Middle frontal gyrus (tissue), 1 donor: ENCODE results near the gene SLC8A3.

ENCODE experiments used
- DNase-seq: peaks from one replicate; pipeline ENCODE4 v3.0.0-alpha.2; 2015; ENCODE audit warnings: low spot score; ENCODE audit errors: extremely low spot score

The SLC8A3 gene

DNA sequence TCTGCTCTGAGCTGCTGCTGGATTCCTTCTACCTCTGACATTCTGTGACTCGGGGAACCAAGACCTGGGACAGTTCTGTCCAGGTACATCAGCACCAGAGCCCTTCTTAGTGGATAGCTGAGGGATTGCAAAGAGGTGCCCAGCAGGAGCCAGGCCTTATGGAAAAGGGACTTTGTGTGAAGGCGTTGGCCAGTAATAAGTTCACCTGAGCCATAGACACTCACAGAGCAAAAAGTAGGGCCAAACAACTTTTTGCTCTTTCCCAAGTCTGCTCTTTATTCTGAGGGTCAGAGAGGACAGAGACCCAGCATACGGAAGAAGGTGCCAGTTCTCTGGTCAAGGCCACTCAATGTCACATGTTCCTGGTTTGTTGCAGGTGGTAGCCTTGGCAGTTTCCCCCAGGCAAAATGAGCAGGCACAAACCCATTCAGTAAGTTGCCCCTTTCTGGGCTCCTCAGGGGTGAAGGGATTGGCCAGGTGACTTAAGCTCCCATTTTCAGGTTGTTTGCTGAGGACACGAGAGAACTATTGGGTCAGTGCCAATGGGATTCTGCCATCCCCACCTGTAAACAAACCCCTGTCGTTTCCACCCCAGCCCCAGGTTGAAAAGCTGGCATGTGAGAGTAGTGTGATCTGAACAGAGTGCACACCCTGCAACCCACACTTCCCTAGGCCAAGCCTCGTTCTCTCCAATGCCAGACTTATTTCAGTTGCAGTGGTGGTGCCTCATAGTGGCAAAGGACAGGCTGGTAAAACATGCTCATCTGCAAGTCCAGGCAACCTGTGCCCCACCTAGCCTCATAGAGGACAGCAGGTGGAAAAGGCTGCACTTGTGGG, 159.2 kb downstream of the SLC8A3 start:
- DNase-seq: no peak

DNA sequence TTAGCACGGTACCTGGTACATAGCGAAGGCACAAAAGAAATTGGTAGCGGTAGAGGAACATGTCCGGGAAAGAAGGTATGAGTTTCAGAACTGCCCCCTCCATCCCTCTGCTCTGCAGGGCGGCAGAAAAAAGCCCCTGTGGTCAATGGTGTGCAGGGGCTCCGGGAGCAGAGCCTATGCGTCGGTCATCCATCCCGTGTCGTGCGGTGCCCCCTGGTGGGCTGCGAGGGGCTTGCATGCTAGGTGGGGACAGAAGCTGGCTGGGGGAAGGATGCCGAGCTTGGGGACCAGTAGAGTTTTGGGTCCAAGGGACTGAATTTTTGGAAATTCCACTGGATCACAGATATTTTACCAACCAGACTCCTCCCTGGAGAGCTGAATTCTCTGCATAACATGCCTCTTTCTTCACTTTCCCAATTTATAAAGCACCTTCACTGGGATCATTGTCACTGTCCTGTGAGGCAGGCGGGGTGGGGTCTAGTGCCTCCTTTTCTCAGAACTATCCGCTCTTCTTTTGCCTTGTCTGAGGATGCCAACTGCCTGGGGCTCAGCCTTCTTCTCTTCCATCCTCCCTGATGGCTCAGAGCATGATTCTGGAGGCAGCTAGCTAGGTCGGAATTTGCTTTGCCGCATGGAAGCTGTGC, 160.8 kb downstream of the SLC8A3 start:
- DNase-seq: no peak

DNA sequence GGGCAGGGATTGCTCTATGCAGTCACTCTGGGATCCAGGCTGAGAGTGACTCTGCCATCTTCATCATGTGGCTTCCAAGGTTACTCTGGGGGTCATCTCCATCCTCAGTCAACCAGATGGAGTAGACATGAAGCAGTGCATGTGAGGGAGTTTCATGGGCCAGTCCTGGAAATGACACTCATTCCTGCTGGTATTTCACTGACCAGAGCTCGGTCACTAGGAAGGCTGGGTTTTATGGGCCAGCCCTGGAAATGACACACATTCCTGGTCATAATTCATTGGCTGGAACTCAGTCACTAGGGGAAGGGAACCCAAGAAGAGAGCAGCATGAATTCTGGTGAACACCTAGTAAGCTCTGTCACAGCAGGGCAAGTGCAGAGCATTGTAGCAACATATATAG, 164.9 kb downstream of the SLC8A3 start:
- no peak for DNase-seq

DNA sequence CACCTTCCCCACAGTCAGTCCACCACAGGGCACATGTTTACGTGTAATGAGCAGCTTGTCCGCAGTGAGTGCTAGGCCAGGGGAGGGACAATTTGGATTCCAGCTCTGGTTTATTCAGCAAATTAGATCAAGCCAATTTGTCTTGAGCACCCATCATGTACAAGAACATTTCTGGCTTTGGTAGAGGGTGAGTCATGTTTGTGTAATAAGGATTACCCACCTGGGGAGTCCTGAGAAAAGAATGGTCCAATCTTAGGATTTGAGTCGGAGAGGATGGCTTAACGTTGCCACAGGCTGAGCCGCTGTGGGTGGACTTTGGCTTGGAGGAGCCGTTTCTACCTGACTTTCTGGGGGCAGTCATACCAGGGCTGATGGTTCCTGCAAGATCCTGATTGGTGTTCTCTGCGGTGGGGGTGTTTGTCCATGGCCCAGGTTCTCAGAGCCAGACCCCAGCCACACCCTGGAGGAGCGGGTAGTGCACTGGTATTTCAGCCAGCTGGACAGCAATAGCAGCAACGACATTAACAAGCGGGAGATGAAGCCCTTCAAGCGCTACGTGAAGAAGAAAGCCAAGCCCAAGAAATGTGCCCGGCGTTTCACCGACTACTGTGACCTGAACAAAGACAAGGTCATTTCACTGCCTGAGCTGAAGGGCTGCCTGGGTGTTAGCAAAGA, 165.8 kb downstream of the SLC8A3 start:
- DNase-seq: no peak

DNA sequence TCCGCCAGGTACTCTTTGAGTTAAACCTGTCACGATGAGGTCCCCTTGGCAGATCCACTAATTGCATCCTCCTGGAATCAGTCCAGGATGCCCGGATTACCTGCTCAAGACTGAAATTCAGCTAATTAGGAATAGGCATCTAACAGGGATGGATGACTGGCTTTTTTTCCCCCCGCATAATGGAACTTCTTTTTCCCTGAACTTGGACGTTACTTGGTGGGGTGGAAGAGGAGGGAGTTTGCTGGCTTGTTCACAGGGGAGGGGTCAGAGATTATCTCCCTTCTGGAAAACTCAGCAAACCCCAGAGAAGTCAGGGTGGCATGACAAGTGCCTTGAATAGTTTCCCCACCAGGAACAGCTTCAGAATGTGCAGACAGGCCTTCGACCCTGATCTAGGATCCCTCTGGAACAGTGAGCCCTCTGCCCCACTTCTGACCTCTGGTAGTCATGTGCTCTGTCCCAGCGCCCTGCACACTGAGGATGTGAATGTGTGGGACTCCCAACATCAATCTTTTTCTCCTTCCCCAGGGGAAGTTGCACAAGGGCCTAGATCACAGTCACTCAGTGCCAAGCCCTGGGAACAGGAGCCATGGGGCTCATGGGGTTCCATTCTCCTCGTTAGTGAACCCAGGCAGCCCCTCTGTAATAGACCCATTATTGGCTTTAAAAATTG, 167.1 kb downstream of the SLC8A3 start:
- DNase-seq: no peak

DNA sequence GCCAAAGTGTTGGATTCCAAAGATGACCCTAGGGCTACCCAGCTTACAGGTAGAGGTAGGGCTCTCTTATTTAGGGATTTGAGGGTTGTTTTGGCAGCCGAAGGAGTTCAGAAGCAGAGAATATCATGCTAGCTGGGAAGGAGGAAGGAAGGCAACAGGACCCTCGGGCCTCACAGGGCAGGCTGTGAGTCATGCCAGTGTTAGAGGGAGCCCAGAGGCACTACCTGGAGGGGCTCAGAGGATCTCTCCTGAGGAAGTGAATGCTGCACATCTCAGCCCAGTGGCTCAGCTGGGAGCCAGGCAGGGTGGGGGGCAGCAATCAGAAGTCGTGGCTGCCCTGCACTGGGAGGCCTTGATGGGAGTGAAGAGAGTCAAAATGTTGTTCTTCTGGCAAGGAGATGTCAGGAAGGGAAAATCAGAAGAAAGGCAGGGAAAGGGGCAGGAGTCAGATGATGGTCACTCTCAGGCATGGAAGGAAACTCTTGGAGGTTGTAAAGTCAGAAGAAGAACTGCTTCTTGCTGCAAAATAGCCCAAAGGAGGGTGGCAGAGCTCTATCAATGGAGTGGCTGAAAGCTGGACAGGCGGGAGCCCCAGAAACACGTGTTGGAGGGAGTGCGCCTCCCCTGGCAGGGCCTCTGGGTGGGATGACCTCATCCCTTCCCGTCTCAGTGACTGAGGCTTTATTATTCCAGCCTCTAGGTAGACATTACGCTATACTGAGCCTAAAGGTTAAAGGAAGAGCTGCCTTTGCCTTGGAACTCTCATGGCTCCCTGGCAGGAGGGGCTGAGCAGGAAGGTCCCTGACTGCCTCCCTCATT, 168.2 kb downstream of the SLC8A3 start:
- DNase-seq: no peak

DNA sequence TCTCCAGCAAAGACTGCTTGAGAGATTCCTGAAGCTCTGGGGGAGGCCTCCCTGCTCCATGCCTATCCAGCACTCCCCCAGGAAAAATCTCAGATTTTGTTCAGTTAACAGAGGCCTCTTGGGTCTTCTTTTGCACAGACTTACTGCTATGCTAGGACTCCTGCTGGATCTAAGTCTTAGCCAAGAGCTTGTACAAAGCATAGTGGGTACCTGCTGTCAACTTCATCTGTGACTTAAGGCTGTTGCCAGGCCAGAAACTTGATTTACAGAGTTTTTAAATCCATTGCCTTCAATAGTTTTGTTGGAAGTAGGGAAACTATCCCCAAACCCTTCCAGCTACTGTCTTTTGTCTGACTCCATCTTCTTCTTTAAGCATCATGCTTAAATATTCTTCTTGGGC, 169.1 kb downstream of the SLC8A3 start:
- no peak for DNase-seq

DNA sequence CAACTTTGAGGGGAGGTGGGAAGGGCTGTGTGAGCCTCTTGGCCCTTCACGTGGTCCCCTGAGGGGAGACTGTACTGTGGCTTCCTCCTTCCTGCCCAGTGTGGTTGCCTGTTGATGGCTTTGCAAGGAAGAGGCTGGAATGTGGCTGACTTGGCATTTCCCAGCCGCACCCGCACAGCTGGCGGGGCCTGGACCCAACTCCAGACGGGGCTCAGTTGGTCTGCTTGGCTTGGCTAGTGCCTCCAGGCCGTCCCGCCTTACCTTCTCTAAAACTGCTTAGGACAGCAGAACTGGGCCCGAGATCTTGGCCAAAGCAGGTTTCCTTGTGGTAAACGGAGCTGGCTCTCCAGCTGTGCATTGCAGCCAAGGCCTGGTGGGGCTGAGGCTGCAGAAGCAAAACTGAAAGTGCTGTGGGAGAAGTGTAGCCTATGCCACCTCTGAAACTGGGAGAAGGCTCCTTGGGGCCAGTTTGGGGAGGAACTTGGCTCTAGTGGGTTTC, 170.0 kb downstream of the SLC8A3 start:
- DNase-seq: no peak

DNA sequence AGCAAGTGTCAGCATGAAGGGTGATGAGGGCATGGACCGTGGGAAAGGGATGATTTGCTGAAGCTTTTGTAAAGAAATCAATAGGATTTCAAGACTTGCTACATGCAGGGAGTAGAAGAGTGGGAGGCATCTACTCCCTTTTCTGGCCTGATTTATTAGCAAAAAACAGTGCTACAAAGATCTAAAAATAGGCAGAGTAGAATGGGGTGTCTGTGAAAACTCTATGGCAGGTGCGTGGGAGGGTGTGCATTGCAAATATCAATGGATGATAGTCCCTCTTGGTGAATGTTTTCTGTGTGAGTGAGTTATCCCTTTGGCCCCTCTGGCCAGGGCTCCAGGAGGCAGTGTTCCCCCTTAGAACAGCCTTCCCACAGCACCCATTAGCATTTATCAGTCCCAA, 170.5 kb downstream of the SLC8A3 start:
- no peak for DNase-seq

DNA sequence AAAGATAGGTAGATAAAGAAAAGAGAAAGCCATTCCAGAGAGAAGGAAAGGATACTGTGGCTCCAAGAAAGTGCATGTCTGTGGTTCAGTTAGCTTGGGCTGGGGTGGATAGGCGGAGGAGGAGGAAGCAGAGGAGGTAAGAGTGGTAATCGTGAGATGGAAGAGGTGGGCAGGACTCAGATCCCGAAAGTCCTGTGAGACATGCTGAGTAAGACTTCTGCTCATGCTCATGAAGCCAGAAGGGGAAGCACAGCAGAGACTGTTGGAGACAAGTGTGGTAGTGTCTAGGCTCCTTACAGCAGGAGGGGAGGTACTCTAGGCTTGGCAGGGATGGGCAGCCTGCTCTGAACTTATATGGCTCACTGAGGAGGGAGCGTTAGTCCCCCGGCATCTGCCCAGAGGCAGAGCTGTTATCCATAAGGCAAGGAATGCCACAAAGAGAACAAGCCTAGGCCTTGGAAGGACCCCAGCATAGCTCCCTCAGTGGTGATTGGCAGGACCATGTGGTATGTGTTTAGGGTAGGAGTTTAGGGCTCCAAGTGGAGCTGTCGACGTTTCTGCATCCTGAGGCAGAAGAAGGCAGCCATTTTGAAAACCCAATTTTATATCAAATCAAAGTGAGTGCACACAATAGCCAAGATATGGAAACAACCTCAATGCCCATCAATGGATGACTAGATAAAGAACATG, 174.2 kb downstream of the SLC8A3 start:
- DNase-seq: no peak

DNA sequence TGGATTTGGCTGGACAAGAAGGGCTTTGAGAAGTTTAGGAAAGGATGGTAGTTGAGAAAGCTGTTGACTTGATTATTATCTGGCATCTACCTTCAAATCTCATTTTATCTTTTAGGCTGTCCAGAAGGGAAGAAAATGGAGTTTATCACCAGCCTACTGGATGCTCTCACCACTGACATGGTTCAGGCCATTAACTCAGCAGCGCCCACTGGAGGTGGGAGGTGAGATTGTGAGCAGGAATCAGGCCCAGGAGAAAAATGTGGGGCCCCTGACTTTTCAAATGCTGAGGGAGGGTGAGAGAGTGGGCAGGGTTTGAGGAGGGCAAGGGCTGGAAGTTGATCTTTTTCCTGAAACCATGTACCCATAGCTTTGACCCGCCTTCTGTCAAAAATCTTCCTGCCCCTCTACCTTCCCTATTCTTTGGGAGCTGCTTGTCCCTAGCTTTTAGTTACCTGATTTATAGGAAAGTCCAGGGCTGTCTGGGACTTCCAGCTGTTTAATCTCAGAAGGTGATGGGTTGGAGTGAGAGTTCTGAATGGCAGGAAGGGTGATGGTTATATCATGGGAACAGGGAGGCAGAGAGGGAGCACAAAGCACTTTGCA, 175.4 kb downstream of the SLC8A3 start:
- no peak for DNase-seq

DNA sequence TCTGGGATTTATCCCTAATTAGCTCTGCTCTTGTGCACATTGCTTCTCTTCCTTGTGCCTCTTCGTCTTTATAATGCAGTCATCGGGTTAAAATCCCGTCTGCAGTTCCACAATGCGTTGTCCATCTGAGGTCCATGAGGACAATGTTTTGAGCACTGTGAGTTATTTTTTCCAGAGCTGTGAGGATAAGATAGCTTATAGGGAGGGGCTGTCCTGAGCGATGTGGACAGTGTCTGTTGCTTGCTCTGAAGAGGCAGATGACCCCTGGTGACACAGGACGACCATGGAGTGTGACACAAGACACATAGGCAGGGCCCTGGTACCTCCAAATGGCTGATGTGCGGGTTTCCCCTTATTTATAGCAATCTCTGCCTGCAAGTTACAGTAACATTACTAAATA, 177.0 kb downstream of the SLC8A3 start:
- no peak for DNase-seq

DNA sequence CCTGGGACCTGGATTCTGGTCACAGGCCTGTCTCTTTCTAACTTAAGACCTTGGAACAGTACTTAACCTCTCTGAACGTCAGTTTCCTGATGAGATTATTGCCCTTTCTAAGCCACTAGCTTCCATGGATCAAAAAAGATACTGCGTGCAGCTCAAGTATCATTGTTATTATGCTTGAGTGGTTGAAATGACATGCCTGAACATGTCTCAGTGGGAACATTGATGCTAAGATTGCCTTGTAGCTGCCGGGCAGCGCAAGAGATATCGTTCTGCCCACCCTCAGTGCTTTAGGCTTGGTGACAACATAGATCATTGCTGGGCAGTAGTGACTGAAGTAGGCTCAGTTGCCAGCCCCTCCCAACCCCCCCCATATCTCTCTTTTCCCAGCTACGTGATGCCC, 177.7 kb downstream of the SLC8A3 start:
- DNase-seq: no peak

DNA sequence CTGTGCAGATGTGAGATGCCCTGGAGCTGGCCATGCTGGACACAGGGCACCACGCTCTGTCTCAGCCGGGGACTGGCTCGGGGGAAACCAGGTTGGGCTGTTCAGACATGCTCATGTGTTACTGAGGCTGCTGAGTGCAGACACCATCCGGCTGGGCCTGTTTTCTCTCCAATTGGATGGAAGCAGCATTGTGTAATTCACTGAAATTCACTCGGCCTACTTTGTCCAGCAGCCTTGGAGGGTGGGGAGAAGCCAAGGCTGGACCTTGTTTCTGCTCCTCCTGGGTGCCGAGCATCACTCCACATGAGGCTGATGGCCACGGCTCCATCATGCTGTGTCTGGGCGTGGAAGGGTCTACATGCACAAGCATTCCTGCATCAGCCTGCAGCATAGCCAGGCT, 178.8 kb downstream of the SLC8A3 start:
- DNase-seq: no peak

DNA sequence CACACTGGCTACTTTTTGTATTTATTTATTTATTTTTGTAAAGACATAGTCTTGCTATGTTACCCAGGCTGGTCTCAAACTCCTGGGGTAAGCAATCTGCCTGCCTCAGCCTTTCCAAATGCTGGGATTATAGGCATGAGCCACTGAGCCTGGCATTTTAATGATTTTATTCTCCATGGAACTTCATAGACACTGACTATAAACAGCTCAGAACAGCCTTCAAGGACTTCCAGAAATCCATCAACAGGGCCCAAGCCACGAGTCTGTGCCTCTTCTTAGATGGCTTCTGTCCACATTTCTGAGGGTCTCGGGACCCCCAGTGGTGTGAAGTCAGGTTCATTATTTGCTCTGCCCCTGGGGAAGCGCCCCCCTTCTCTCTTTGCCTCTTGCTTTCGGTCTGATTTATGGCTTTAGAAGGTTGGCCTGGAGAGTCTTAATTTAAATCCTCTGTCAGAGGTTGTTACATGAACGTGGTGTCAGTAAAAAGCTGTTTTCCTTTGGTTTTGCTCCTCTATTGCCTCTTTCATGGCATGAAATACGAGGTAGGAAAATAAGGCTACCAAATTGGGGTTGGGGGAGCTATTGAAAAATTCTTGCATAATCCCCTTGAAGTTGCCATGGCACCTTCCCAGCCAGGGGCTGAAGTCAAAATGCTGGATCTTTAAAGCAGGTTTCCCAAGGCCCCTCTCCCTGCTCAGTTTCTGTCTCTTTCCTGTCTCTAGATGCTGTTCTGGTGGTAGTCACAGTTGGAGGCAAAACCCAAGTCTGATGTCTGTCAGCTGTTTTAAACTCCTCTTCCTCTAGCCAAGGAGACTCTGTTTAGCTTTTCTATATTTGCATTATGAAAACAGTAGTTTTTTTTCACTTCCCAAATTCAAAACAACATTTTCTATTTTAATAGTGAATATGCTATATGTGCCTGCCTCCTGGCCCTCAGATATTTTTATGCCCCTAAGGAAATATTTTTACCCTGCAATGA, 180.2 kb downstream of the SLC8A3 start:
- no peak for DNase-seq

DNA sequence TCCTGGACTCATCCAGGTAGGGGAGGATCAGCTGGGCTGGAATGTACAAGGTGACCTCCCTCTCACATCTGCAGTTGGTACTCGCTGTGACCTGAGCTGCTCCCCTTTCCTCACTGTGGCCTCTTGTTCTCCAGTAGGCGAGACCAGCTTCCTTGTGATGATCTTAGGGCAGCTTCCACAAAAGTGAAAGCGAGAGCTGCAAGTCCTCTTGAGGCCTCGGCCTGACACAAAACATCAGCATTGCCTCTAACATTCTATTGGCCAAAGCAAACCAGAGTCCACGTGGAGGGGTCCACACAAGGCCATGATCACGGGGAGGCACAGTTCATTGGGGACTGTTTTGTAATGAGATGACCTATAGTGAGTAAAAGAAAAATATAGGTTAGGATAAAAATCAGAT, 182.1 kb downstream of the SLC8A3 start:
- no peak for DNase-seq

DNA sequence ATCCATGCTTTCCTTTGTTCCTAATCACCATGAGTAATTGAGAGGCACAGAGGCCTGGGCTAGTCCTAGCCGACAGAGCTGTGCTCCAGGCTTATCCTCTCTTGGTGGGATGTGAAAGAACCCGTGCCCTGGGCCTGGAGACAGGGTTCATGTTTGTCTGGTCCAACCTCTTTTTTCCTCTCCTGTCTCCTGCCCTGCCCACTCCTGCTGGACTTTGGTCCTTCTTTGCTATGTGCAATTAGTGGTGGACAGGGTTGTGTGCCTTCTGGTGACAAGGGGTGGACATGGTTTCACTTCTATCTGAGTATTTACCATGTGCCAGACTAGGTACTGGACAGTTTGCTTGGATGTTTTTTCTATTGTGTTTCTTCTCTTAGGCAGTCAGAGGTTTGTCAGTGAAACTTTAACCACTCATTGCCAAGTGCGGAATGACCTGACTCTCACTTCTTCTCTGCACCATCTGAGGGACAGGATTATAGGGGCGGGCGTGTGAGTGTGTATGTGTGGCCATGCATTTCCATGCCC, 183.4 kb downstream of the SLC8A3 start:
- DNase-seq: no peak

DNA sequence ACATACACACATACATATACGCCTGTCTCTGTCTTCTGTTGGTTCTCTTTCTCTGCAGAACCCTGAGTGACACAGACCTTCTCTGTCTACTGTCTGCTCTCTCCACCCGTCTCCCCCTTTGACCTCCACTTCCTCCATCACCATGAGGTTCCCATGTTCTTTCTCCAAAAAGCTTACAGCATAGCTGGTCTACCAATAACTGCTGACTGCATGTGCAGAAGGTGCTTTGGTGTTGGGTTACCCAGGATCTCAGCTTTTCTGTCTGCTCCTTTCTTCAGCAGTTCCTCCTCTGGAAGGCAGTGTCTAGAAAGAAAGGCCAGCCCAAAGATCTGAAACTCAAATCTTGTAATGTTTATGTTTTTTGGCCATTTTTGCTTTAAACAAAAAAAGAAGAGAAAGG, 184.0 kb downstream of the SLC8A3 start:
- no peak for DNase-seq
